HG03442 (cell line): ENCODE data around the gene MMP24.

ENCODE experiments used
- ATAC-seq: cut with Tn5 transposase; IDR thresholded peaks from one replicate; pipeline ENCODE4 v1.9.1; 2021; ENCODE audit warnings: mild to moderate bottlenecking, moderate library complexity; ENCODE audit not compliant: unreplicated experiment

MMP24 gene

DNA sequence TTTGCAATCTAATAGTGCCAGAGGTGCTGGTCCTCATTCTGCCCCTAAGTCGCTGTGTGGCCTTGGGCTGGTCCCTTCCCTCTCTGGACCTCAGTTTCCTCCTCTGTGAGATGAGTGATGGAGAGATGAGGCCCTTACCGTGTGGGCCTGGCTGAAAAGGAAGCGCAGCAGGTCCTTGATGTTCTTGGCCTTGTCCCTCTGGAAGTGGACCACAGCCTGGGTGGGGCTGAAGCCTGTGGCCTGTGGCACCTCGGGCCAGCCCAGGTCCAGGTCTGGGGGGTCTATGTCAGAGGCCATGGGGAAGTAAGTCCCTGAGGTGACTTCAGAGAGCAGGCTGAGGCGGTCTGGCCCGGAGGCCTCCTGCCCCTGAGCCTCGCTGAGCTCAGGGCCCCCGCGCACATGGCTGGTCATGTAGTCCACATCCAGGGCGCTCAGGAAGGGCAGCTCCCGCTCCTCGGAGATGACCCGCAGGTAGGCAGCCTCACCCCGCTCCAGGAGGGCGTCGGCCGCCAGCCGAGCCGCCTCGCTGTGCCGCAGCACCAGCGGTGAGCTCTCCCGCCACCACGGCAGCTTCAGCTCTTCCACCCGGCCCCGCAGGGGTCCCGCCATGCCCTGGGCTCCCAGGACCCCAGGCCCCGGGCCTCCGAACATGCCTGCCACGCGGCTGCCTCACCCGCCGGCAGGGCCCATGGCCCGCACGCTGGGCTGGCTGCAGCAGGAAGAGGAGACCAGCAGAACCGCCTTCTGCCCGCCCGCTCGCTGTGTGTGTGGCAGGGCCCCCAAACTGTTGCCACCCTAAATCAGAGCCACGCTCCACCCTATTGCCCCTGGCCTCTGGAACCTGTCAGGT is 65.4 kb downstream of the MMP24 start, which contains the start of gene FAM83C:
Gene FAM83C, minus strand, starts transcription at position 772 of the 850 bp plus-strand sequence. Its CDS starts 121 bp downstream, at position 651.
- ATAC-seq: no peak

- no peak for ATAC-seq
Observed at GRCh38 chr20:35292504-35293285, 66.2 kb downstream of the MMP24 start.

GRCh38 chr20:35293303-35294292 is 67.1 kb downstream of the MMP24 start:
- no peak for ATAC-seq

GRCh38 chr20:35294293-35294685 is 67.8 kb downstream of the MMP24 start:
- ATAC-seq: no peak

DNA sequence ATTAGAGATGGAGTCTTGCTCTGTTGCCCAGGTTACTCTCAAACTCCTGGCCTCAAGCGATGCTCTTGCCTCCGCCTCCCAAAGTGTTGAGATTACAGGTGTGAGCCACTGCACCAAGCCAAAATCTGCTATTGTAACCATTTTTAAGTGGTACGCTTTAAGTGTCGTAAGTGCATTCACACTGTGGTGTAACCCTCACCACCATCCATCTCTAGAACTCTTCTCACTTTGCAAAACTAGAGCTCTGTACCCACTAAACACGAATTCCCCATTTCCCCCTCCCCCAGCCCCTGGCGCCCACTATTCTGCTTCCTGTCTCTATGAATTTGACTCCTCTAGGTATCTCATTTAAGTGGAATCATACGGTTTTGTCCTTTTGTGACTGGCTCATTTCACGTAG is 68.6 kb downstream of the MMP24 start:
- ATAC-seq: no peak

GRCh38 chr20:35295674-35296073 is 69.2 kb downstream of the MMP24 start:
- no peak for ATAC-seq

GRCh38 chr20:35296101-35296554 is 69.6 kb downstream of the MMP24 start:
- ATAC-seq: no peak

GRCh38 chr20:35297155-35297554 is 70.7 kb downstream of the MMP24 start:
- no peak for ATAC-seq

DNA sequence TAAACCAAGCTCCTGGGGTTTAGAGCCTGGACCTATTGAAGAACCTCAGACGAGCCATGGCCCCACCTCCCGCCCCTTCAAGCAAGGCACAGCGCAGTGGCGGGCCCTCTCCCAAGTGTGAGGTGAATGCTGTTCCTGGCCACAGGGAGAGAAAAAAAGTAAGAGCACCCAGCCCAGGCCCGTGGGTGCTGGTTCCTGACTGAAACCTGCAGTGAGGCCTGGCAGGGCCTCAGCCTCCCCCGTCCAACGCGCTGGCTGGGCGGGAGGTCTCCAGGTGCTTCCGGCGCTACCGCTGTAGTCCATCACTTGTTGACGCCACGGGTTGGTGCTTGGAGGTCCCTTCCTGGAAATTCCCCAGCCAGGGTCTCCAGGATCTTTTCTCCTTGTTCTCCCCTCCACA is 71.2 kb downstream of the MMP24 start:
- no peak for ATAC-seq

- no peak for ATAC-seq
Observed at GRCh38 chr20:35298264-35298663, 71.8 kb downstream of the MMP24 start.

DNA sequence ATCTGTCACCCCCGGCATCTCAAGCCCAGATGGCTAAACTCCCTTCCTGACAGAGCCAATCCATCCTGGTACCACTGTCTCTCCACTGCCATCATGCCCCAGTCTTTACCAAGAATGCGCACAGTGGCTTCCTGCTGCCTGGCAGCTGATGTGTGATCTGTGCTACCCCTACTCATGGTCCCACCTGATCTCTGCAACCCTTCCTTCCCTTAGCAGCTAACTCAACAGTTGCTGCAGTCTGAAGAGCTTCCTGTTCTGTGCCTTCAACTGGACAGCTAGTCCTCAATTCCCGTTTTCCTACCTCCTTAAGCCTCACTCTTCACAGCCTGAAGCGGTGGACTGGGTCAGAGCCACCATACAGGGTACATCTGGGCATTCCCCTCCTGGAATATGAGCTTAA is 73.3 kb downstream of the MMP24 start:
- no peak for ATAC-seq

- ATAC-seq: no peak
Observed at GRCh38 chr20:35300469-35301262, 74.2 kb downstream of the MMP24 start.

DNA sequence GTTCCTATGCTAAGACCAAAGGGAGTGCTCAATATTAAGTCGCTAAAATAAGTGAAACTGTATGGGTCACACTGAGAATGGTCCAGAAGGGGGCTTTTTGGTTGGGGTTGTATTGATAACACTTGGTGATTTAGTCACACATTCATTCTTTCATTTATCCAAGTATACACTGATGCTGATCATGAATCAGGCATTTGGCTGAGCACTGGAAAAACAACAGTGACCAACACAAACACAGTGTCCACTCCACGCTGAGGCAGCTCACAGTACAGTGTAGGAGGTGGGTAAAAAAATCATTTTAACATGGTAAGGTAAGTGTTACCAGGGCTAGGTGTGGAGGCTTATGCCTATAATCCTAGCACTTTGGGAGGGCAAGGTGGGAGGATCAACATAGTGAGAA is 74.9 kb downstream of the MMP24 start:
- no peak for ATAC-seq

DNA sequence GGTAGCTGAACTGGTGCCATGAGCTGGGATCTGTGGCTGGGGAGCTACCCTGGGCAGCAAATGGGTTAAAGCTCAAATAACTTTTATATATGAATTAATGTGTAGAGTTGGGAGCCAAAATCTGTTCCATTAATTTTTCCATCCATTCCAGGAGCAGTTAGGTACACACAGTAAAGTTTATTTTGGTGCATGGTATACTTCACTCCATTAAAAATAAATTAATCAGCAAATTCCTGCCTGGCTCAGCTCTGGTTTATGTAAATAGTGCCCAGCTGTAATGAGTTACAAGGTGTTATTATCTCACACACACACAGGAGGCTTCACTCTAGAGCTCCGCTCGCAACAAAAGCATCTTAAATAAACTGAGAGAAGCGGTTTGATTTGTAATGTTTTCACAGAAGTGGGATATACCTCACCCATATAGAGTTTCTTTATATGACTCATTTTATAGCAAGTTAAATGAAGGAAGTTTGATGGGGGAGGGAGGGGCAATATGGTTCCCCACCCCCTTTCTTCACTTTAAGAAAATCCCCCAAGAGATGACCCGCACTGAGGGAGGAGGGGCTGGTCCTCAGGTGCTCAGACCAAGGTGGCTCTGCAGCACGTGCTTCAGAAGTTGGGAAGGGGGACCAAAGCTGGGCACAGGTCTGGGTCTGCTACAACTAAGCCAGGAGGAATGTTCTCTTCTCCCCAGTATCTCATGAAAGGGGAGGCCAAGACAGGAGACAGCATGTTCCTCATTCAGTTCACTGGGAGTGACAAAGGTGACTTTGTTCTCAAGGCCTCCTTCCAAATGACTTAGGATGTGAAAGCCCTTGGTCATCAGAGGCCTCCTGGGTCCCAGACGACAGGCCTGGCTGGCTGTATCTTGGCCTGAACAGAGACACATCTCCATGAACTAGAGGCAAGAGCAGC is 76.2 kb downstream of the MMP24 start:
- no peak for ATAC-seq

DNA sequence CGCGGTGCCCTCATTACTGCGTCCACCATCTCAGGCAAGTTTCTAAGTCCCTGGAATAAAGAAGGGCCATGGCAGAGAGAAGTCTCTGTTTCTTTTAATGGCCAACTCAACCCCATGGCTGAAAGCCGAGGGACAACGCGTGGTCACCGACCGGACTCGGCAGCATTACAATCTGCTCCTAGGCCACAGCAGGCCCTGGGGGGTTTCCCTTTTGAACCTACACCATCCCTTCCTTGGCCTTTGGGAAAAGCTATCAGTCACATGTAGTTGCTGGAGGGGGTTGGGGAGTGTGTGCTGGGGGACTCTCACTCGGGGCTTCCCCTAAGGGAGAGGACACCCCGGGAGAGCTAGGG is 76.9 kb downstream of the MMP24 start:
- ATAC-seq: no peak

DNA sequence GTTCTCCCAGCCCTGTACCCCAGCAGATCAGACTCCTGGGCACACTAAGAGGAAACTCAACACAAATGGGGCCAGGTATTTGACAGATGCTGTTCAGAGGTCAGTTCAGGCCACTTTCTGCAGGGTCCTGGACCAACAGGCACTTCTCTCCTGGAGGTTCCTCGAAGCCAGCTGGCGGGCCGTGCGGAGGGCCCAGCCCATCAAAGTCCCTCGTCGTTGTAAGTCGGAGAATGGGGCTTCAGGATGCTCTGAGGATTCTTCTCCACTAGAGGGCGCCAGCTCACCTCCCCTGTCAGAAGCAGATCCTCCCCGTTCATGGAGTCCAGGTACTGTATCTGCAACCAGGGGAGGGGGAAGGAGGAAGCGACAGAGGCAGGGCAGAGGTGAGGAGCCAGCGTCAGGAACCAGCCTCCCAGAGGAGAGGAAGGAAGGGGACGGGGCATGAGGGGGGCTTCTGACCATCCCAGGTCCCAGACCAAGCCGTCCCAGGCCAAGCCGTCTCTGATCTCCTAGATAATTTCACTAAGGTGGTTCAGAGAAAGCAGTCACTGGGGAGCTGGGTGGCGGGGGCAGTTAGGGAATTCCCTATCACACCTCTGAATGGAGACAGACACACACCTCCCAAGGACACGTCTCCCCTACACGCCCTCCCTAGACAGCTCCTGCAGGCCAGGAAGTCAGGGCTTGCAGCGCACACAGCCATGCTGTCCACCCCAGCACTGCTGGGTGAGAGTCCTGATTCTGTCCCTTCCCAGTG is 77.4 kb downstream of the MMP24 start:
- peak; percentile 49 for ATAC-seq

GRCh38 chr20:35304956-35305355 is 78.5 kb downstream of the MMP24 start:
- no peak for ATAC-seq
